NCI-H2107 (cell line): ENCODE results near the gene FLCN.

Experiments used
- DNase-seq: peaks from one replicate; lab custom pipeline; 2025; lab: John Stamatoyannopoulos, UW

Gene FLCN

DNA sequence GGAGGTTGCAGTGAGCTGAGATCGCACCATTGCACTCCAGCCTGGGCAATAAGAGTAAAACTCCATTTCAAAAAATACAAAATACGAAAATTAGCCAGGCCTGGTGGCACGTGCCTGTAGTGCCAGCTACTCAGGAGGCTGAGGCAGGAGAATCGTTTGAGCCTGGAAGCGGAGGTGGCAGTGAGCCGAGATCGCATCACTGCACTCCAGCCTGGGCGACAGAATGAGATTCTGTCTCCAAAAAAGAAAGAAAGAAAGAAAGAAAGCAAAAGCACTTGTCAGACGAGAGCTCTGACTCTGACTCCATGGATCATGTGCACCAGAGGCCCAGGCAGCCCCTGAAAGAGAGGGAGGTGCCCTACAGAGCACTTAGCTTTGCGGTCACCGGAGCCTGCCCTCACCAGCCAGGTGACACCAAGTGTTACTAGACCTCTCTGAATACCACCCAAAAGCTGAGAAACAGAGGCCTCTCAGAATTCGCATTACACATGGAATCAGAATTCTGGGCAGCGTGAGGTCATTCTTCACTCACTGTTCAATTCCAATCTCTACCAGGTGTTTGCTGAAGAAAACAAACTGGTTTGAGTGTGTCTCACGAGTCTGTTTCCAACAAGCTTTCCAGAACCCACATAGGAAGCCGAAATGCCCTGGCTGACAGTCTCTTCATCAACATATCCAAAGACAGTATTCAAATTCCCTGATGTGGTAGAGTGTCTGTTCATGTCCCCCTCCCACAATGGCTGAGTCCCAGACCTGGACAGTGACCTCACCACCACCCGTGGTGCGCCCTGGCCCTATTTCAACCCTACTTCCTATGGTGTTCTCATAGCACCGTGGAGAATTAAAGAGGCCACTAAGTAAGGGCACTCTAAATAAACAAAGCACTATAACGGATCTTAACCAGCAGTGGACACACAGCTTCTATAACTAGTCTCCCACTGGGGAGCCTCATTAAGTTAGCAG, 1.5 kb downstream of the FLCN start:
- DNase-seq: no peak

GRCh38 chr17:17232303-17232621, 4.7 kb downstream of the FLCN start:
- DNase-seq: no peak

- DNase-seq: no peak
These were observed 5.2 kb downstream of the FLCN start for GRCh38 chr17:17231621-17232302.

- DNase-seq: no peak
These were observed 7.3 kb downstream of the FLCN start for GRCh38 chr17:17229416-17230384.

DNA sequence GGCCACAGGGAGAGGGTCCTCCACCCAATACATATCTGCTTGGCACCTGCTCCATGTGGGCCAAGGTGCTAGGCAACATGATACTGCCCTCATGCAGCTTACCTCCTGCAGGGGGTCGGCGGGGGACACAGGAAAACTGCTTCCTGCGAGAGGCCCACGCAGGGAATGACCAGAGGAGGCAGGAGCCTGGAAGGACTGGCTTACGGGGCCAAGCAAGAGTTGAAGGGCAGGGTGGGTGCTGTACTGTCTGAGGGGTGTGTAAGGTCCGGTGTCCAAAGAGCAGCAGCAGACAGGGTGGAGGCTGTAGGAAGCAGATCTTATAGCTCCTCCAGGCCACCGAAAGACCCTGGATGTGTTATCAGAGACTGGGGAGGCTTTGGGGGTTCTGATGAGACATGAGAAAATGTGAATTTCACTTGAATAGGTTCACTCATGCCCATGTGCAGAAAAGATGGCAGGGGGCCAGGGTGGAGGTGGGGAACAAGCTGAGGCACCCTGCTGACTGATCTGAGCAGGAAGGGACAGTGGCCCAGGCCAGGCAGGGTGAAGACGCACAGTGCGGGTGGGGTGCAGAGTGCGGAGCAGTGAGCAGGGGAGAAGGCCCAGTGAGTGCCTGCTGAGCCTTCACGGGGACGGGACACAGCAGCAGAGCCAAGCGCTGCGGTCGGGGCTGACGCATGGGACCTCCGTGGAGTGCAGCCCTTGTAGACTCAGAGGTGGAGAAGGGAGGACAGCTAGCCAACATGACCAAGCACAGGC, 8.3 kb downstream of the FLCN start:
- no peak for DNase-seq

- DNase-seq: no peak
These were observed 9.1 kb downstream of the FLCN start for GRCh38 chr17:17227608-17228520.

DNA sequence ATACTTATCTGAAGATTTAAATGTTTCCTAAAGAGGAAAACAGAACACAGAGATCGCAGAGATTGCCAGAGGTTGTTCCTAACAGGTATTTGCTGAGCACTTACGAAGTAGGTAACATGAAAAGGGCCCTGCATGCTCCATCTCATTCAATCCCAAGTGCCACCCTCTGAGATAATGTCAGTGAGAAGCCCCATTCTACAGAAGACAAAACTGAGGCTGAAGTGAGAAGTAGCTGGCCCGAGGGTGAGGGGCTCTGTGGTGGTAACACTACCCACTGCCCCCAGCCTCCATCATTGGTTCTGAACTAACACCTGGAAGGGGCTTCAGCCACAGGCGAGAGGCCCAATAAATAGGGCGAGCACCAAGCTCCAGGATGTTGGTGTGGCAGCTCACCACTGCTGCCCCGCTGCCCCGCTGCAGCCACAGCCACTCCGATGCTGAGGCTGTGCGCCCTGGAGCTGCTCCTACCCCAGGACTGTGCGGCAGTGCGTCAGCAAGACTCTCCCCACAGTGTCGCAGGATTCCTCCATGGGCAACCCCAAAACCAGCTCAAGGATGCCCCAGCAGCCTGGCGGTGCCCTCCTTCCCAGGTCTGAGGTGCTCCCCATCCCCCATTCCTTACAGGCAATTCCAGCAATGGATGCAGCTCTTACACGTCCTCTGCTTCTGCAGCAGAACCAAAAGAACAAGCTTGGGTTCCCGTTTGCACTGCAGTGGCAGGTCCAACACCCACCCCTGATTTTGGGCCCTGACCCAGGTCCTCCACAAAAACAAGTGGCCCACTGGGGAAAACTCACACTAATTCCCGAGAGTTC, 10.3 kb downstream of the FLCN start:
- DNase-seq: no peak

DNA sequence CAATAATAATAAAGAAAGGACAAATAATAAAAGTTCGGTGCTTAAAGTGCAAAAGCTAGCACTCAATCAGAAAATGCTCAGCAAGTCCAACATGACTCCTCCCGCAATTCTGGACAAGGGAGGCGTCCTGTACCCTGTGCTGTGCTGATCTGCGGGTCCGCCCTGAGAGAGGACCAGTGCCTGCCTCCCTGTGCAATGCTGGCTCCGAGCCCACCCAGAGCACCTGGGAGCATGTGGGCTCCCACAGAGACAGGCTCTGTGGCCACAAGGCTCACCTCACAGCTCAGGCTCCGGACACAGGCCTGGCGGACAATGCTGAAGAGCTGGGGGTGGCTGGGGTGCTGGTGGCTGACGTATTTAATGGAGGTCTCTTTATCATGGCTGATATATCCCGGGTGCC, 11.1 kb downstream of the FLCN start:
- no peak for DNase-seq

GRCh38 chr17:17224137-17224536, 12.8 kb downstream of the FLCN start:
- no peak for DNase-seq

DNA sequence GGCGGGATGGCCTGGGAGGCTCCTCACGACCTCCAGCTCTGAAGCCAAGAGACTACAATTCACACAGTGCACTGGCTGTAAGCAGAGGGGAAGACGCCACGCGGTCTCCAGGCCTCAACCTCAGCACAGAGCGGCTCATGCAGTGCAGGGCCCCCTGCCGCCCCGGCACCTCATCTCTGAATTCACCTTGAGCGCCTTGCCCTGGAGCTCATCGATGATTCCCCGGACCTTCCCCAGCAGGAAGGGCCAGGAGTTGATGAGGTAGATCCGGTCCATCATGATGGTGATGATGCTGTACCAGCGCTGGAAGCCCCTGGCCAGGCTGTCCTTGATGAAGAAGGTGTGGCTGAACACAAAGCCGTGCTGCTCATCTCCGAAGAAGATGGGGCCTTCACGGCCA, 13.2 kb downstream of the FLCN start:
- no peak for DNase-seq

DNA sequence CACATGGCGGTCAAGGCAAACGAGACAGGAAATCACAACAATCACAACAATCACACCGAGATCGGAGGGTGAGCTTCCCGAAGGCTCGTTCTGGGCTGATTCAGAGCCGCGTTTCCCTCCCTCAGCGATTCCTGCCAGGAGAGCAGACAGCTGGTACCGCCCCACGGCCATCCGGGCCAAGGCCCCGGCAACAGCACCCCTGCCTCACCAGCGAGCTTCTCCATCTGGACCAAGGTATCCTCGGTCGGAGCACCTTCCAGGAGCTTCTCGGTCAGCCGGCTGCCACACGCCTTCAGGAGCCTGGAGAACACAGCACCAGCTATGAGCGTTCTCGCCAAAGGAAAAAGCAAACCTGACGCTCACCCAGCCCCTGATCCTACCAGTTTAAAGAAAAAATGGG, 15.6 kb downstream of the FLCN start:
- DNase-seq: no peak

GRCh38 chr17:17220529-17220928, 16.4 kb downstream of the FLCN start:
- DNase-seq: no peak

DNA sequence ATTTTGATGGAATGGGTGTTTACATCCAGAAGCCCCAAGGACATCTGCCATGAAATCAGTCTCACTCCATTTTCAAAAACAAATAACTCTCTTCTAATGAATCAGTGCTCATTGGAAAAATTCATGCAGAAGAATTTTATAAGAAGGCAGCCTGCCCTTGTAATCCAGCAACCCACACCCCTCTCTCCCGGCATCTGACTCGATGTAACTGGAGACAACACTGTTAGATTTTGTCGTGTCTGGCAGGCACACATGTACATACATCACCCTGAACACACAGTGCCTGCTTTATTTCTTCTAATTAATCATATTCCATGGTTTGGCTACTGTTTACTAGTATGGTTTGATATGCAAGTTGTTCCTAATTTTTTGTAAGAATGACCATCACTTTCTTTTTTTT, 19.0 kb downstream of the FLCN start:
- DNase-seq: no peak

DNA sequence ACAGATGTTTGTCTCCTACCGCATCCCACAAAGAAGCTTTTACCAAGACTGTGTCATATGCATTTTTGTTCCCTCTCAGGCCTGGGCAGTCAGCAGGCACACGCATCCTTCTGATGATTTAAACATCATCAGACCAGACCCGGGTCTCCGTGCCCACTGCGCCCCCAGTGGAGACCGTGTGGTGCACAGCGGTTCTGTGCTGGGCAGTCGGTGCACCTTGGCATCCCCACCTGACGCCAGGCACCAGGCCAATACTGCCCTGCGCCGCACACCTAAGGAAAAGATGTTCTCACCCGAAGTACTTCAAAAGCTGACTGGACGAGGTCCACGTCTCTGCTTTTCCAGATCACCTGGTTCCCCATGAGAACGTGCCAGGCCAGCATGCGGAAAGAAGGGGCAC, 20.2 kb downstream of the FLCN start:
- DNase-seq: no peak

GRCh38 chr17:17216236-17216635, 20.7 kb downstream of the FLCN start:
- no peak for DNase-seq

- DNase-seq: no peak
These were observed 21.4 kb downstream of the FLCN start for GRCh38 chr17:17215575-17215974.

DNA sequence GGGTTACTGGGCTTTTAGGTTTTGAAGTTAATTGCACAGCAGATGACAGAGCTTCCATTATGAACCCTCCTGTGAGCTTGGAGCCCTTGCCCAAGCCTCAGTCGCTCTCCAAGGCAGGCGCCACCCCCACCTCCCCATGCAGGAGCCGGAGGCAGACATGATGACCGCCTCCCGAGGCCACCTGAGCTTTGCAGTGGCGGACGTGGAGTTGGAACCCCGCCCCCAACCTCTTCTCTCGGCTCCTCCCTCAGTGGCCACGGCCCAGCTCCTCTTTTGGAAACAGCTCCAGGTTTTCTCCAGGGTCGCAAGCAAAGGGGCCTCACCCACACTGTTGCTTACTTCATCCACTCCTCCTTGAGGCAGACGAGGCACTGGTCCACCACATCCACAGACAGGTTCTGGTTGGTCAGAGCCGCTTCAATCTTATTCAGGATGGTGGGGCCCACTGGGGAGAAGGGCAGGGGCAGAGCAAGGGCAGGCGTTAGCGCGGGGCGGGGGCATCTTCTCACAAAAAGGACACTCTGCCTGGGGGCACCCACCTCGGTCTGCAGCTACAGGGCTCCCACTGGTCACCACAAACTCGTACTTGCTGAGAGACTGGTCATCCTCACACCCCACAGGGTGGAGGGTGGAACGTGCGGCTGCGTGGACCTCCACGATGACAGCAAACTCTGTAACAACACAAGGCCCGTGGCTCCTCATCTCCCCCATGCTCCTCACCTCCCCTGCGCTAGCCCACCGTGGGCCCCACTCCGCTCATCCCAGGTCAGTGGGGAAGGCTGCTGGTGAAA, 22.1 kb downstream of the FLCN start:
- no peak for DNase-seq

DNA sequence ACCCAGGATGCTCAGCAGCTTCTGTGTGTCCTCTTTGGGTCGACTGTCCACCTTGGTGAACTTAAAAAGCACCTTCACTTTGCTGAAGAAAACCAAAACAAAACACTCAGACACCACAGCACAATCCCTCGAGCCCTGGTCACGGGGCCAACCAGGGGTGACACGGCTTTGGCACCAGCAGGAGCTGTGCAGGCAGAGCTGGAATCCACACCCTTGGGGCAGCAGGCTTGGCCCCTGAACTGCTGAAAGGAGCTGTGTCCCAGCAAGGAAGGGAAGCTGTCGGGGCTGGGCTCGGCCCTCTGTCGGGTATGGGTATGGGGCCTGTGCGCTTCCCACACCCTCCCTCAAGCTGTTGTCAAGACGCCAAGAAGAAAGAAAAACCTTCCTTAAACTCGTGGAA, 23.2 kb downstream of the FLCN start:
- DNase-seq: no peak

DNA sequence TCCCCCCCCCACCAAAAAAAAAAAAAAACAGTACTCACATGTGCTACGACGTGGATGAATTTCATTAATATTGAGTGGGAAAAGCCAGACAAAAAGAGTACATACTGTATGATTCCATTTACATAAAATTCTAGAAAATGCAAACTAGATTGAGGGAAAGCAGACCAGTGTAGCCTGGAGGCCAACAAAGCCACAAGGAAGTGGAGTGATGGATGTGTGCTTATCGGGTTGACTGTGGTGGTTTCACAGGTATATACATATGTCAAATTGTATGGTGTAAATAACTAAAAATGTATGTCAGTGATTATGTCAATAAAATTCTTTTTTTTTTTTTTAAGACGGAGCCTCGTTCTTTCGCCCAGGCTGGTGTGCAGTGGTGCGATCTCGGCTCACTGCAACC, 29.0 kb downstream of the FLCN start:
- no peak for DNase-seq
